ENCODE measurements around the gene MGAT4A. TPM values are rescaled to one million over a fixed set of nuclear protein-coding genes. Genes with fewer than 3 reads are reported as not detected.
A peak's percentile ranks its signal among the peaks of the same experiment; 100 is the strongest.

Gene MGAT4A
- total and polyA plus RNA-seq, 2 of the 13 experiments (the other 11 are each of a cell fraction or from before 2014, with no cell fraction given) = 47.2 to 90.9 TPM

DNA sequence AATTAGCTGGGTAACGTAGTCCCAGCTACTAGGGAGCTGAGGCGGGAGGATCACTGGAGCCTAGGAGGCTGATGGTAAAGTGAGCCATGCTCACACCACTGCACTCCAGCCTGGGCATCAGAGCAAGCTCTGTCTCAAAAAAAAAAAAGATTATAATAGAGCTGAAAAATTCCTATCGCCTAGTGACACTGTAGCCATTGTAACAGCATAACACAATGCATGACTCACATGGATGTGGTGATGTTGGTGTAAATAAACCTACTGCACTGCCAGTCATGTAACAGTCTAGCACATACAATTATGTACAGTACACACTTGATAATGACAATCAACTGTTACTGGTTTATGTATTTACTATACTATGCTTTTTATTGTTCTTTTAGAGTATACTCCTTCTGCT is 39.6 kb downstream of the MGAT4A start:
- Histone ChIP-seq H4K20me1 (ENCODE audit: insufficient read depth, low read length) (peaks cover 7% of the 10 kb centered on the region; the same call in 1 of the 2 replicates), H3K9ac (ENCODE audit: insufficient read depth, low read depth, low read length) (no peak overlapping the region), H3K27ac (ENCODE audit: extremely low read length, insufficient read depth, low read length) (no peak overlapping the region), H3K9me3 (ENCODE audit: low read length) (no peaks in the 10 kb centered on the region), H3K4me2 (ENCODE audit: low read depth, low read length) (no peak overlapping the region), H3K4me3 (replicated peaks in 1 of 3; ENCODE audit: insufficient read depth in 1 of 3, low read depth in 2 of 3, low read length in 3 of 3) (no peak overlapping the region), H2AFZ (ENCODE audit: low read length) (no peak overlapping the region), H3K36me3 (replicated peaks in 1 of 2; ENCODE audit: control insufficient read depth in 1 of 2, insufficient read depth in 2 of 2, low read length in 2 of 2) (no peaks in the 10 kb centered on the region; a peak in 3 of 5 replicates), H3K4me1 (ENCODE audit: insufficient read depth, low read length) (peaks cover 25% of the 10 kb centered on the region), H3K79me2 (ENCODE audit: insufficient read depth, low read length) (peaks cover 80% of the 10 kb centered on the region), H3K27me3 (ENCODE audit: control insufficient read depth in 1 of 2, insufficient read depth in 2 of 2, low read length in 2 of 2) (no peaks in the 10 kb centered on the region)
- BruUV-seq (replicated peaks) = no TSS peak
- ATAC-seq (peak; percentile 25; the same call in 1 of the 3 replicates), DNase-seq (ENCODE audit: low spot score) (peak; percentile 48), FAIRE-seq (no peak)
- intact Hi-C loops (cut with micrococcal nuclease; ENCODE audit: unreplicated experiment) = loop anchor here (5.0 kb wide), 1 partner anchor 36 kb away; no protein-coding TSS in a partner anchor
- TF ChIP-seq JUND (CRISPR knock-in tag; IDR thresholded peaks at IDR 0.05) (no peak), HES4 (CRISPR knock-in tag; IDR thresholded peaks at IDR 0.05; ENCODE audit: borderline replicate concordance) (no peak), ZNF652 (CRISPR knock-in tag; IDR thresholded peaks at IDR 0.05; ENCODE audit: borderline replicate concordance, low read depth) (no peak), ADNP (CRISPR knock-in tag; IDR thresholded peaks at IDR 0.05) (no peak), NR2C2 (CRISPR knock-in tag; IDR thresholded peaks at IDR 0.05; ENCODE audit: borderline replicate concordance) (no peak), SOX13 (IDR thresholded peaks at IDR 0.05) (no peak), SOX13 (CRISPR knock-in tag; conservative IDR thresholded peaks at IDR 0.05 in 1 of 2, IDR thresholded peaks at IDR 0.05 in 1 of 2) (peak in 1 of 2 experiments; percentile 34; a peak in 1 of 4 replicates), ZNF781 (CRISPR knock-in tag; IDR thresholded peaks at IDR 0.05; ENCODE audit: borderline replicate concordance, not compliant biosample characterization) (no peak), FOSL2 (CRISPR knock-in tag; IDR thresholded peaks at IDR 0.05) (peak; percentile 49; the same call in 1 of the 2 replicates), SOX5 (CRISPR knock-in tag; IDR thresholded peaks at IDR 0.05; ENCODE audit: borderline replicate concordance) (peak; percentile 49; the same call in 1 of the 2 replicates), CHCHD3 (CRISPR knock-in tag; IDR thresholded peaks at IDR 0.05) (no peak), ZNF660 (CRISPR knock-in tag; IDR thresholded peaks at IDR 0.05; ENCODE audit: borderline replicate concordance, low read depth) (no peak)
- TF ChIP-seq, protein P1, sequence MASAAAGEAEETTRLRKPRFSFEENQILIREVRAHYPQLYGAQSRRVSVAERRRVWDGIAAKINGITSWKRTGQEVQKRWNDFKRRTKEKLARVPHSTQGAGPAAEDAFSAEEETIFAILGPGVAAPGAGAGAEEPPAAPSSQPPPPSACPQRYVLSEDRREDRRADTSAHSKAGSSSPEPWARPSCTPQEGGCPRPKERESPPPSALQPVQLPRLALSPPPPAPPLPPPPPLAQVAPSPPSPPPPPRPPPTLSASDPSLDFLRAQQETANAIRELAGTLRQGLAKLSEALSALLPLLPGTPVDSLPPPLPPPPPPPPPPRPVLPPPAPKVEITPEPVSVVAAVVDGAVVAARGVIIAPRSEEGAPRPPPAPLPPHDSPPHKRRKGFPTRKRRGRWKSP (CRISPR knock-in tag; IDR thresholded peaks at IDR 0.05) = no peak
- TF ChIP-seq, protein P2, sequence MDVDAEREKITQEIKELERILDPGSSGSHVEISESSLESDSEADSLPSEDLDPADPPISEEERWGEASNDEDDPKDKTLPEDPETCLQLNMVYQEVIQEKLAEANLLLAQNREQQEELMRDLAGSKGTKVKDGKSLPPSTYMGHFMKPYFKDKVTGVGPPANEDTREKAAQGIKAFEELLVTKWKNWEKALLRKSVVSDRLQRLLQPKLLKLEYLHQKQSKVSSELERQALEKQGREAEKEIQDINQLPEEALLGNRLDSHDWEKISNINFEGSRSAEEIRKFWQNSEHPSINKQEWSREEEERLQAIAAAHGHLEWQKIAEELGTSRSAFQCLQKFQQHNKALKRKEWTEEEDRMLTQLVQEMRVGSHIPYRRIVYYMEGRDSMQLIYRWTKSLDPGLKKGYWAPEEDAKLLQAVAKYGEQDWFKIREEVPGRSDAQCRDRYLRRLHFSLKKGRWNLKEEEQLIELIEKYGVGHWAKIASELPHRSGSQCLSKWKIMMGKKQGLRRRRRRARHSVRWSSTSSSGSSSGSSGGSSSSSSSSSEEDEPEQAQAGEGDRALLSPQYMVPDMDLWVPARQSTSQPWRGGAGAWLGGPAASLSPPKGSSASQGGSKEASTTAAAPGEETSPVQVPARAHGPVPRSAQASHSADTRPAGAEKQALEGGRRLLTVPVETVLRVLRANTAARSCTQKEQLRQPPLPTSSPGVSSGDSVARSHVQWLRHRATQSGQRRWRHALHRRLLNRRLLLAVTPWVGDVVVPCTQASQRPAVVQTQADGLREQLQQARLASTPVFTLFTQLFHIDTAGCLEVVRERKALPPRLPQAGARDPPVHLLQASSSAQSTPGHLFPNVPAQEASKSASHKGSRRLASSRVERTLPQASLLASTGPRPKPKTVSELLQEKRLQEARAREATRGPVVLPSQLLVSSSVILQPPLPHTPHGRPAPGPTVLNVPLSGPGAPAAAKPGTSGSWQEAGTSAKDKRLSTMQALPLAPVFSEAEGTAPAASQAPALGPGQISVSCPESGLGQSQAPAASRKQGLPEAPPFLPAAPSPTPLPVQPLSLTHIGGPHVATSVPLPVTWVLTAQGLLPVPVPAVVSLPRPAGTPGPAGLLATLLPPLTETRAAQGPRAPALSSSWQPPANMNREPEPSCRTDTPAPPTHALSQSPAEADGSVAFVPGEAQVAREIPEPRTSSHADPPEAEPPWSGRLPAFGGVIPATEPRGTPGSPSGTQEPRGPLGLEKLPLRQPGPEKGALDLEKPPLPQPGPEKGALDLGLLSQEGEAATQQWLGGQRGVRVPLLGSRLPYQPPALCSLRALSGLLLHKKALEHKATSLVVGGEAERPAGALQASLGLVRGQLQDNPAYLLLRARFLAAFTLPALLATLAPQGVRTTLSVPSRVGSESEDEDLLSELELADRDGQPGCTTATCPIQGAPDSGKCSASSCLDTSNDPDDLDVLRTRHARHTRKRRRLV (CRISPR knock-in tag; IDR thresholded peaks at IDR 0.05) = no peak
- TF ChIP-seq, protein P3, sequence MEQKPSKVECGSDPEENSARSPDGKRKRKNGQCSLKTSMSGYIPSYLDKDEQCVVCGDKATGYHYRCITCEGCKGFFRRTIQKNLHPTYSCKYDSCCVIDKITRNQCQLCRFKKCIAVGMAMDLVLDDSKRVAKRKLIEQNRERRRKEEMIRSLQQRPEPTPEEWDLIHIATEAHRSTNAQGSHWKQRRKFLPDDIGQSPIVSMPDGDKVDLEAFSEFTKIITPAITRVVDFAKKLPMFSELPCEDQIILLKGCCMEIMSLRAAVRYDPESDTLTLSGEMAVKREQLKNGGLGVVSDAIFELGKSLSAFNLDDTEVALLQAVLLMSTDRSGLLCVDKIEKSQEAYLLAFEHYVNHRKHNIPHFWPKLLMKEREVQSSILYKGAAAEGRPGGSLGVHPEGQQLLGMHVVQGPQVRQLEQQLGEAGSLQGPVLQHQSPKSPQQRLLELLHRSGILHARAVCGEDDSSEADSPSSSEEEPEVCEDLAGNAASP (CRISPR knock-in tag; IDR thresholded peaks at IDR 0.05; ENCODE audit: borderline replicate concordance) = no peak
- ChIA-PET POLR2A (interaction anchor here (1.8 kb wide), 2 partner anchors 11 to 13 kb away, joined by 5 to 7 read pairs; no protein-coding TSS in a partner anchor), CTCF (ENCODE audit: low intra/inter-chr PET ratio, low total read pairs) (no interaction called here)
- 97% methylated on average over 3 of the region's 3 CpGs for WGBS (ENCODE audit: low lambda C conversion rate)
- in situ Hi-C loops (cut with HindIII; ENCODE audit: extremely low pct_ligation_motif_present, low pct_unique_long_range_greater_than_20kb) = no loop called here
